Body of pancreas (tissue), 4 donors: ENCODE results near the gene AIMP2.
"Not testable (repeated sequence)": the region's sequence is repeated elsewhere in the genome, so short reads cannot be mapped to it uniquely, and the experiment has no call there.

Experiments used
- POLR2A ChIP-seq, 3 donors: fragments of 450-650 bp; IDR thresholded peaks; one replicate each; pipeline ENCODE4 v1.6.1; 2016; ENCODE audit warnings: antibody characterized with exemption in 3 of 3, mild to moderate bottlenecking in 2 of 3
- TF ChIP-seq, protein P1 (sequence below), 7 experiments: fragments of 450-650 bp in 4 of 7; fragments of 200-600 bp in 3 of 7; sonication (generic) in 3 of 7; IDR thresholded peaks; one replicate each; pipeline ENCODE4 v1.5.1; 2016 to 2019; ENCODE audit warnings: antibody characterized with exemption in 7 of 7

DNA sequence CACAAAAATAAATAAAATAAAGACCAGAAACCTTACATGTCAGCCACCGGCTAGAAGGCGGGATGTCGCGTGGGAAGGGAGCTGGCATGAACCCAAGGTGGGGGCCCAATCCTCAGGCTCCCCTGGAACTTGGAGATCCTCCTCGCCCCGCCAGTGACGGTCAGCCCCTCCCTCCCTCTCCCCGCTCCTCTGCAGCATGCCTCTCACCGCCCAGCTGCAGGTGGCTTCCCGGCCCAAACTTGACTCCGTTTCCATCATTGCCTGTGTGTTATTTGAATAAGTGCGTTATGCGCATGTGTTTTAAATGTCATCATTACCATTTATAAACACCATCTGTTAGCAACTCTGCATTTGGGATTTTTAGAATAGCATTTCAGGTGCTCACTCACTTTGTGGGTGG is 45.9 kb upstream of the AIMP2 start:
- TF ChIP-seq, protein P1, sequence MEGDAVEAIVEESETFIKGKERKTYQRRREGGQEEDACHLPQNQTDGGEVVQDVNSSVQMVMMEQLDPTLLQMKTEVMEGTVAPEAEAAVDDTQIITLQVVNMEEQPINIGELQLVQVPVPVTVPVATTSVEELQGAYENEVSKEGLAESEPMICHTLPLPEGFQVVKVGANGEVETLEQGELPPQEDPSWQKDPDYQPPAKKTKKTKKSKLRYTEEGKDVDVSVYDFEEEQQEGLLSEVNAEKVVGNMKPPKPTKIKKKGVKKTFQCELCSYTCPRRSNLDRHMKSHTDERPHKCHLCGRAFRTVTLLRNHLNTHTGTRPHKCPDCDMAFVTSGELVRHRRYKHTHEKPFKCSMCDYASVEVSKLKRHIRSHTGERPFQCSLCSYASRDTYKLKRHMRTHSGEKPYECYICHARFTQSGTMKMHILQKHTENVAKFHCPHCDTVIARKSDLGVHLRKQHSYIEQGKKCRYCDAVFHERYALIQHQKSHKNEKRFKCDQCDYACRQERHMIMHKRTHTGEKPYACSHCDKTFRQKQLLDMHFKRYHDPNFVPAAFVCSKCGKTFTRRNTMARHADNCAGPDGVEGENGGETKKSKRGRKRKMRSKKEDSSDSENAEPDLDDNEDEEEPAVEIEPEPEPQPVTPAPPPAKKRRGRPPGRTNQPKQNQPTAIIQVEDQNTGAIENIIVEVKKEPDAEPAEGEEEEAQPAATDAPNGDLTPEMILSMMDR (IDR thresholded peaks at IDR 0.05), result not testable (repeated sequence)
- not testable (repeated sequence) for TF ChIP-seq POLR2A (IDR thresholded peaks at IDR 0.05)
